Fibroblast of skin of back (primary cell): Measurements from ENCODE around the gene MTLN. TPM values are rescaled to one million over a fixed set of nuclear protein-coding genes. Genes with fewer than 3 reads are reported as not detected.
"Not testable (repeated sequence)": the region's sequence is repeated elsewhere in the genome, so short reads cannot be mapped to it uniquely, and the experiment has no call there.

Experiments used
- DNase-seq: peaks from one replicate; pipeline ENCODE4 v3.0.0-alpha.2; 2013
- polyA plus RNA-seq, 2 experiments: library from polyadenylated mRNA; unstranded; fragments of 120-200 nt; gene quantifications; one replicate each; pipeline ENCODE4 v1.2.1, GENCODE V29; 2013; ENCODE audit not compliant: insufficient read length in 2 of 2

The MTLN gene
- polyA plus RNA-seq (2013, experiment 1 of 2; ENCODE audit: insufficient read length): 32.3 TPM
- polyA plus RNA-seq (2013, experiment 2 of 2; ENCODE audit: insufficient read length): 12.7 TPM

- DNase-seq: peak; percentile 80
These were observed at the start of gene MTLN for GRCh38 chr2:110211938-110212858. TSS of gene MTLN (minus strand) at chr2:110212547. CDS start at chr2:110212525, 22 bp downstream.

- not testable (repeated sequence) for DNase-seq
These were observed 49.6 kb upstream of the MTLN start for GRCh38 chr2:110261910-110262309.

- DNase-seq: not testable (repeated sequence)
These were observed 35.9 kb upstream of the MTLN start for GRCh38 chr2:110248081-110248795.

GRCh38 chr2:110245488-110246435 lies 33.4 kb upstream of the MTLN start:
- not testable (repeated sequence) for DNase-seq

- not testable (repeated sequence) for DNase-seq
These were observed 30.9 kb upstream of the MTLN start for GRCh38 chr2:110243283-110243682.

- DNase-seq: not testable (repeated sequence)
These were observed 22.2 kb upstream of the MTLN start for GRCh38 chr2:110234514-110234913.

- DNase-seq: not testable (repeated sequence)
These were observed 17.5 kb upstream of the MTLN start for GRCh38 chr2:110229886-110230285.

GRCh38 chr2:110222626-110223025 lies 10.3 kb upstream of the MTLN start:
- not testable (repeated sequence) for DNase-seq

- DNase-seq: no peak
These were observed 9.6 kb upstream of the MTLN start for GRCh38 chr2:110221938-110222337.

GRCh38 chr2:110220190-110220564 lies 7.8 kb upstream of the MTLN start:
- DNase-seq: no peak

GRCh38 chr2:110219496-110220189 lies 7.3 kb upstream of the MTLN start:
- DNase-seq: peak; percentile 40

GRCh38 chr2:110218889-110219288 lies 6.5 kb upstream of the MTLN start:
- not testable (repeated sequence) for DNase-seq

- DNase-seq: no peak
These were observed 4.5 kb upstream of the MTLN start for GRCh38 chr2:110216803-110217202.

GRCh38 chr2:110216199-110216598 lies 3.9 kb upstream of the MTLN start:
- DNase-seq: no peak

GRCh38 chr2:110215566-110216158 lies 3.3 kb upstream of the MTLN start:
- DNase-seq: no peak

GRCh38 chr2:110215091-110215490 lies 2.7 kb upstream of the MTLN start:
- DNase-seq: no peak

GRCh38 chr2:110213522-110213921 lies 1.2 kb upstream of the MTLN start:
- not testable (repeated sequence) for DNase-seq

GRCh38 chr2:110205660-110206455 lies 6.5 kb downstream of the MTLN start:
- no peak for DNase-seq

- peak; percentile 80 for DNase-seq
These were observed 7.7 kb downstream of the MTLN start, which contains the start of gene NPHP1 for GRCh38 chr2:110204408-110205385. TSS of gene NPHP1 (minus strand) at chr2:110205013. CDS start at chr2:110204968, 45 bp downstream.
